GM21737 (cell line): ENCODE measurements around the gene PGPEP1.
"Not testable (repeated sequence)": the region's sequence is repeated elsewhere in the genome, so short reads cannot be mapped to it uniquely, and the experiment has no call there.

Experiments
- ATAC-seq: cut with Tn5 transposase; IDR thresholded peaks from one replicate; pipeline ENCODE4 v1.9.1; 2021; ENCODE audit warnings: mild to moderate bottlenecking, moderate library complexity; ENCODE audit not compliant: unreplicated experiment

The PGPEP1 gene

GRCh38 chr19:18389726-18390064, 49.3 kb downstream of the PGPEP1 start:
- no peak for ATAC-seq

- no peak for ATAC-seq
Observed at GRCh38 chr19:18390065-18390907, 49.9 kb downstream of the PGPEP1 start.

- no peak for ATAC-seq
Observed at GRCh38 chr19:18391509-18392075, 51.2 kb downstream of the PGPEP1 start.

- no peak for ATAC-seq
Observed at GRCh38 chr19:18392417-18392816, 52.0 kb downstream of the PGPEP1 start.

GRCh38 chr19:18392926-18393325, 52.5 kb downstream of the PGPEP1 start:
- ATAC-seq = no peak

GRCh38 chr19:18393836-18394235, 53.4 kb downstream of the PGPEP1 start:
- ATAC-seq = no peak

GRCh38 chr19:18396471-18397241, 56.3 kb downstream of the PGPEP1 start:
- ATAC-seq = no peak

GRCh38 chr19:18397242-18398202, 57.1 kb downstream of the PGPEP1 start, which contains the start of gene LRRC25:
Gene LRRC25 (minus strand): TSS chr19:18397622. CDS start chr19:18396963, 659 bp downstream.
- no peak for ATAC-seq

- ATAC-seq = no peak
Observed at GRCh38 chr19:18399008-18399407, 58.6 kb downstream of the PGPEP1 start.

- no peak for ATAC-seq
Observed at GRCh38 chr19:18401580-18402112, 61.2 kb downstream of the PGPEP1 start.

GRCh38 chr19:18402455-18403248, 62.3 kb downstream of the PGPEP1 start:
- not testable (repeated sequence) for ATAC-seq

GRCh38 chr19:18405754-18406153, 65.4 kb downstream of the PGPEP1 start:
- ATAC-seq = not testable (repeated sequence)

GRCh38 chr19:18406749-18407148, 66.4 kb downstream of the PGPEP1 start:
- ATAC-seq = no peak

GRCh38 chr19:18408053-18408476, 67.7 kb downstream of the PGPEP1 start:
- ATAC-seq = peak; percentile 67

GRCh38 chr19:18412610-18413239, 72.3 kb downstream of the PGPEP1 start:
- ATAC-seq = no peak

- ATAC-seq = no peak
Observed at GRCh38 chr19:18414504-18415177, 74.2 kb downstream of the PGPEP1 start.

- no peak for ATAC-seq
Observed at GRCh38 chr19:18415178-18415867, 74.9 kb downstream of the PGPEP1 start.

GRCh38 chr19:18416778-18417249, 76.4 kb downstream of the PGPEP1 start:
- ATAC-seq = no peak
